GM21367 (cell line): ENCODE results near the gene NOM1.

Source experiments
- ATAC-seq: cut with Tn5 transposase; IDR thresholded peaks from one replicate; pipeline ENCODE4 v1.9.1; 2021; ENCODE audit not compliant: unreplicated experiment

The NOM1 gene

GRCh38 chr7:156979007-156979606 lies 29.6 kb downstream of the NOM1 start:
- ATAC-seq: no peak

GRCh38 chr7:156979711-156980110 lies 30.2 kb downstream of the NOM1 start:
- ATAC-seq: no peak

GRCh38 chr7:156984174-156984891 lies 34.8 kb downstream of the NOM1 start:
- ATAC-seq: no peak

- ATAC-seq: no peak
Observed at GRCh38 chr7:156985101-156985992, 35.8 kb downstream of the NOM1 start.

- ATAC-seq: no peak
Observed at GRCh38 chr7:156986378-156986777, 36.9 kb downstream of the NOM1 start.

- no peak for ATAC-seq
Observed at GRCh38 chr7:156988343-156989185, 39.1 kb downstream of the NOM1 start.

- ATAC-seq: no peak
Observed at GRCh38 chr7:156989766-156990535, 40.4 kb downstream of the NOM1 start.

- no peak for ATAC-seq
Observed at GRCh38 chr7:156993021-156993924, 43.8 kb downstream of the NOM1 start.

- no peak for ATAC-seq
Observed at GRCh38 chr7:156993925-156994235, 44.4 kb downstream of the NOM1 start.

- no peak for ATAC-seq
Observed at GRCh38 chr7:156994417-156994816, 44.9 kb downstream of the NOM1 start.

GRCh38 chr7:156998988-156999957 lies 49.8 kb downstream of the NOM1 start:
- no peak for ATAC-seq

- ATAC-seq: no peak
Observed at GRCh38 chr7:156999958-157000726, 50.6 kb downstream of the NOM1 start.

- no peak for ATAC-seq
Observed at GRCh38 chr7:157000741-157001653, 51.5 kb downstream of the NOM1 start.

GRCh38 chr7:157001920-157002818 lies 52.7 kb downstream of the NOM1 start:
- no peak for ATAC-seq

GRCh38 chr7:157002819-157003421 lies 53.4 kb downstream of the NOM1 start:
- ATAC-seq: no peak
